Fibroblast of lung (primary cell): ENCODE results near the gene MAGEC3. TPM values are rescaled to one million over a fixed set of nuclear protein-coding genes. Genes with fewer than 3 reads are reported as not detected.
"Not testable (repeated sequence)": the region's sequence is repeated elsewhere in the genome, so short reads cannot be mapped to it uniquely, and the experiment has no call there.

Source experiments
- DNase-seq, 2 donors: peaks; one replicate each; pipeline versions ENCODE4 v3.0.0 to v3.0.0-alpha.2; 2010; ENCODE audit warnings: low read depth in 2 of 2
- H2AFZ ChIP-seq: 2 replicates; pipeline ENCODE4 v1.5.1; 2012; ENCODE audit warnings: low read length, control low read depth, inconsistent platforms
- H3K27ac ChIP-seq: 2 replicates; pipeline ENCODE4 v1.5.1; 2011; ENCODE audit warnings: low read length, control low read depth; ENCODE audit not compliant: insufficient read depth
- H3K27me3 ChIP-seq: 2 replicates; pipeline ENCODE4 v1.5.1; 2011; ENCODE audit warnings: mild to moderate bottlenecking, low read length; ENCODE audit not compliant: control insufficient read depth, insufficient read depth
- H3K36me3 ChIP-seq: 2 replicates; pipeline ENCODE4 v1.5.1; 2011; ENCODE audit warnings: low read length; ENCODE audit not compliant: control insufficient read depth, insufficient read depth
- H3K4me1 ChIP-seq: 2 replicates; pipeline ENCODE4 v1.5.1; 2011; ENCODE audit warnings: low read length; ENCODE audit not compliant: control insufficient read depth, insufficient read depth; ENCODE audit errors: extremely low read depth
- H3K4me2 ChIP-seq: 2 replicates; pipeline ENCODE4 v1.5.1; 2011; ENCODE audit warnings: low read length, control low read depth; ENCODE audit not compliant: insufficient read depth; ENCODE audit errors: extremely low read depth
- H3K4me3 ChIP-seq, 4 experiments: fragments of 200-600 bp in 1 of 4; sonication (generic) in 1 of 4; replicated peaks in 1 of 4; 2 replicates each; pipeline ENCODE4 v1.5.1; 2011 to 2016; ENCODE audit warnings: low read length in 4 of 4, low read depth in 3 of 4, mild to moderate bottlenecking in 3 of 4, control low read depth in 2 of 4, inconsistent platforms in 1 of 4, mixed read lengths in 1 of 4; ENCODE audit not compliant: insufficient read depth in 1 of 4; ENCODE audit errors: control extremely low read depth in 1 of 4
- H3K79me2 ChIP-seq: 2 replicates; pipeline ENCODE4 v1.5.1; 2012; ENCODE audit warnings: mild to moderate bottlenecking, low read length, inconsistent platforms; ENCODE audit not compliant: control insufficient read depth, insufficient read depth
- H3K9ac ChIP-seq: 2 replicates; pipeline ENCODE4 v1.5.1; 2011; ENCODE audit warnings: mild to moderate bottlenecking, low read length, control low read depth; ENCODE audit not compliant: insufficient read depth
- H3K9me3 ChIP-seq: 2 replicates; pipeline ENCODE4 v1.5.1; 2012; ENCODE audit warnings: low read depth, low read length; ENCODE audit not compliant: control insufficient read depth, insufficient read depth
- H4K20me1 ChIP-seq: 2 replicates; pipeline ENCODE4 v1.5.1; 2011; ENCODE audit warnings: low read length; ENCODE audit not compliant: control insufficient read depth, insufficient read depth; ENCODE audit errors: extremely low read depth
- EZH2 ChIP-seq: IDR thresholded peaks from 2 replicates; pipeline ENCODE4 v1.5.1; 2012; ENCODE audit warnings: low read length, control low read depth, mild to moderate bottlenecking; ENCODE audit errors: missing control alignments
- polyA plus RNA-seq, 2 donors: library from polyadenylated mRNA; depleted of rRNA in 1 of 2; stranded (reverse) in 1 of 2; unstranded in 1 of 2; fragments of >200 nt; gene quantifications; 2 replicates each; pipeline ENCODE4 v1.2.1, GENCODE V29; 2011 to 2012; ENCODE audit warnings: missing spikeins in 1 of 2
- total RNA-seq: library from RNA; depleted of rRNA; stranded (reverse); fragments of >200 nt; gene quantifications from 2 replicates; pipeline ENCODE4 v1.2.1, GENCODE V29; 2014
- TF ChIP-seq, protein P1 (sequence below), 2 donors: IDR thresholded peaks in 1 of 2; conservative IDR thresholded peaks in 1 of 2; 1 replicate in 1 of 2; 2 replicates in 1 of 2; pipeline ENCODE4 v1.5.1; 2011 to 2012; ENCODE audit warnings: low read length in 2 of 2, control low read depth in 1 of 2, inconsistent platforms in 1 of 2, low read depth in 1 of 2, mild to moderate bottlenecking in 1 of 2

Gene MAGEC3
- total and polyA plus RNA-seq, 2 donors (not counting 1 experiment from before 2014, with no cell fraction given) = not detected

DNA sequence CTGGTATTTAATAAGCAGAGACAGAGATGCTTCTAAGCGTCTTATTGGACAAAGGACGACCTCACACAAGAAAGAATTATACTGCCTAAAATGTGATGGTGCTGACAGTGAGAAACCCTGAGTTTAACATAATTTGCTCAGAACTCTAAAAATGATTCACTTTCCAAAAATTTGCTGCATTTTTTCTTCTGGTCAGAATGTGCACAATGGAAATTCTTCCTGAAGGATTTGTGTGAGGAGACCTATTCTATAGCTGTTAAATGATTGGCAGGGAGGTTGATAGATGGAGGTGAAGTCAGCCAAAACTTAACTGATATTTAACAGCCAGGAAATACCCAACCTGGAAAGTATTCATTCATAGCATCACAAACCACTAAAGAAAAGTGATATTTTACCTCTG lies 1.7 kb downstream of the MAGEC3 start:
- Histone ChIP-seq H3K27me3 (no peaks in the 10 kb centered on the region), H3K79me2 (no peaks in the 10 kb centered on the region), H3K27ac (no peak overlapping the region), H3K4me2 (no peak overlapping the region), H3K36me3 (no peaks in the 10 kb centered on the region), H2AFZ (no peak overlapping the region), H3K9ac (no peak overlapping the region), H4K20me1 (no peaks in the 10 kb centered on the region), H3K9me3 (no peaks in the 10 kb centered on the region), H3K4me3 (no peak overlapping the region), H3K4me1 (no peaks in the 10 kb centered on the region)
- no peak for TF ChIP-seq EZH2
- TF ChIP-seq, protein P1, sequence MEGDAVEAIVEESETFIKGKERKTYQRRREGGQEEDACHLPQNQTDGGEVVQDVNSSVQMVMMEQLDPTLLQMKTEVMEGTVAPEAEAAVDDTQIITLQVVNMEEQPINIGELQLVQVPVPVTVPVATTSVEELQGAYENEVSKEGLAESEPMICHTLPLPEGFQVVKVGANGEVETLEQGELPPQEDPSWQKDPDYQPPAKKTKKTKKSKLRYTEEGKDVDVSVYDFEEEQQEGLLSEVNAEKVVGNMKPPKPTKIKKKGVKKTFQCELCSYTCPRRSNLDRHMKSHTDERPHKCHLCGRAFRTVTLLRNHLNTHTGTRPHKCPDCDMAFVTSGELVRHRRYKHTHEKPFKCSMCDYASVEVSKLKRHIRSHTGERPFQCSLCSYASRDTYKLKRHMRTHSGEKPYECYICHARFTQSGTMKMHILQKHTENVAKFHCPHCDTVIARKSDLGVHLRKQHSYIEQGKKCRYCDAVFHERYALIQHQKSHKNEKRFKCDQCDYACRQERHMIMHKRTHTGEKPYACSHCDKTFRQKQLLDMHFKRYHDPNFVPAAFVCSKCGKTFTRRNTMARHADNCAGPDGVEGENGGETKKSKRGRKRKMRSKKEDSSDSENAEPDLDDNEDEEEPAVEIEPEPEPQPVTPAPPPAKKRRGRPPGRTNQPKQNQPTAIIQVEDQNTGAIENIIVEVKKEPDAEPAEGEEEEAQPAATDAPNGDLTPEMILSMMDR (conservative IDR thresholded peaks at IDR 0.05 in 1 of 2, IDR thresholded peaks at IDR 0.05 in 1 of 2; ENCODE audit: low read depth in 1 of 2, low read length in 2 of 2) = no peak
- DNase-seq = peak in 1 of 2 donors; percentile 57

DNA sequence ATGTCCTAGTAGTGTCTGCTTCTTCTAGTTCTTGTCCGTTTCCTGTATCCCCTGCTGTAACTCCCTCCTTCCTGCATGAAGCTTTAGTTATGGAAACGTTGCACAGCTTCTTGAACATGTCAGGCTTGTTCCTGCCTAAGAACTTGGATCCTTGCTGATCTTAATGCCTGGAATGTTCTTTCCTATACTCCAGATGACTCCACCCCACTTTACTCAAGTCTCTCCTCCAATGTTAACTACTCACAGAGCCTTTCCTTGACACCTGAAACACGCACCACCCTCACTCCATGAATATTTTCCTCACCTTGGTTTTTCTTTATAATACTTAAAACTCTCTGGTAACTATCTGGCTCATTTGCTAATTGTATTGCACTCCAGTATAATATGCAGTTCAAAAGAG lies 19.4 kb downstream of the MAGEC3 start:
- Histone ChIP-seq H3K36me3 (no peaks in the 10 kb centered on the region), H3K79me2 (no peaks in the 10 kb centered on the region), H4K20me1 (no peaks in the 10 kb centered on the region), H3K9ac (no peak overlapping the region), H3K4me1 (no peaks in the 10 kb centered on the region), H3K4me2 (no peak overlapping the region), H2AFZ (no peak overlapping the region), H3K9me3 (no peaks in the 10 kb centered on the region), H3K4me3 (no peak overlapping the region), H3K27ac (no peak overlapping the region), H3K27me3 (no peaks in the 10 kb centered on the region)
- DNase-seq = no peak
- TF ChIP-seq, protein P1 (conservative IDR thresholded peaks at IDR 0.05 in 1 of 2, IDR thresholded peaks at IDR 0.05 in 1 of 2; ENCODE audit: low read depth in 1 of 2, low read length in 2 of 2) = no peak
- no peak for TF ChIP-seq EZH2

DNA sequence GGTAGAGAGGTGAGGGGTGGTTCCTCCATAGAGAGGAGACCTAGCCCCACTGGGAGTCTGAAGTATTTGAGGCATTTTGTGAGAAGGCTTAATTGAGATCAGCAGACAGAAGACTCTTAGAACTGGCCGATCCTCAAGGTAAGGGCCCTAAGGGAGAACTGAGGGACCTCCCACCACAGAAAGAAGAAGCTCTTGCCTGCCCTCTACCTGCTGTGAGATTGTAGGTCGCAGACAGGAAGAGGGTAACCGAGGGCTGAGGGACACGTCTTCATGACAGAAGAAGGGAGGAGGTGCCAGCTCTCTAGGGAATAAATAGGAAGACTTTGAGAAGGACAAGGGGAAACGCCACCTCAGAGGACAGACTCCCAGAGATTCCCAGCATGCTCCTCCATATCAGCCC lies 41.5 kb downstream of the MAGEC3 start:
- Histone ChIP-seq H3K27ac (no peak overlapping the region), H3K9ac (no peak overlapping the region), H3K36me3 (no peaks in the 10 kb centered on the region), H3K4me2 (no peak overlapping the region), H3K4me1 (no peaks in the 10 kb centered on the region), H3K79me2 (no peaks in the 10 kb centered on the region), H3K4me3 (no peak overlapping the region), H4K20me1 (no peaks in the 10 kb centered on the region), H2AFZ (no peak overlapping the region), H3K27me3 (no peaks in the 10 kb centered on the region), H3K9me3 (no peaks in the 10 kb centered on the region)
- no peak for DNase-seq
- TF ChIP-seq, protein P1 (conservative IDR thresholded peaks at IDR 0.05 in 1 of 2, IDR thresholded peaks at IDR 0.05 in 1 of 2; ENCODE audit: low read depth in 1 of 2, low read length in 2 of 2) = no peak
- TF ChIP-seq EZH2 = no peak

DNA sequence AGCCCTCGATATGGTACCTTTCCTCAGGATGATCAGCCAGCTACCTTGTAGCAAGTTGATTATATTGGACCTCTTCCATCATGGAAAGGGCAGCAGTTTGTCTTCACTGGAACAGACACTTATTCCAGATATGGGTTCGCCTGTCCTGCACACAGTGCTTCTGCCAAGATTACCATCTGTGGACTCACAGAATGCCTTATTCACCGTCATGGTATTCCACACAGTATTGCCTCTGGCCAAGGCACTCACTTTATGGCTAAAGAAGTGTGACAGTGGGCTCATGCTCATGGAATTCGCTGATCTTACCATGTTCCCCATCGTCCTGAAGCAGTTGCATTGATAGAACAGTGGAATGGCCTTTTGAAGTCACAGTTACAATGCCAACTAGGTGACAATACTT lies 50.7 kb downstream of the MAGEC3 start:
- not testable (repeated sequence) for H2AFZ ChIP-seq, DNase-seq, H3K27me3 ChIP-seq, H3K4me3 ChIP-seq, H3K36me3 ChIP-seq, H3K9ac ChIP-seq, H4K20me1 ChIP-seq, H3K9me3 ChIP-seq, H3K4me1 ChIP-seq, H3K27ac ChIP-seq, H3K79me2 ChIP-seq, H3K4me2 ChIP-seq
